WERI-Rb-1 (cell line): ENCODE data around the gene AIFM3.
"Not testable (repeated sequence)": the region's sequence is repeated elsewhere in the genome, so short reads cannot be mapped to it uniquely, and the experiment has no call there.

Experiments used
- DNase-seq: peaks from one replicate; pipeline ENCODE4 v3.0.0-alpha.2; 2020
- H3K27ac ChIP-seq: fragments of 250-450 bp; sonication (Bioruptor Pico); 2 replicates; pipeline ENCODE4 v1.5.1; 2020; ENCODE audit warnings: mild to moderate bottlenecking, moderate library complexity
- H3K27me3 ChIP-seq: fragments of 250-450 bp; sonication (Bioruptor Pico); 2 replicates; pipeline ENCODE4 v1.5.1; 2021; ENCODE audit warnings: mild to moderate bottlenecking, low read depth, moderate library complexity; ENCODE audit not compliant: insufficient read depth, severe bottlenecking
- H3K36me3 ChIP-seq: fragments of 250-450 bp; sonication (Bioruptor Pico); 2 replicates; pipeline ENCODE4 v1.5.1; 2020; ENCODE audit warnings: mild to moderate bottlenecking, moderate library complexity
- H3K4me3 ChIP-seq: 2 replicates; pipeline ENCODE4 v1.5.1; 2011; ENCODE audit warnings: low read depth, mild to moderate bottlenecking, control low read depth, low read length
- H3K9me3 ChIP-seq: fragments of 250-450 bp; sonication (Bioruptor Pico); 2 replicates; pipeline ENCODE4 v1.5.1; 2021; ENCODE audit warnings: mild to moderate bottlenecking, moderate library complexity; ENCODE audit not compliant: severe bottlenecking
- TF ChIP-seq, protein P1 (sequence below): IDR thresholded peaks from 2 replicates; pipeline ENCODE4 v1.5.1; 2011; ENCODE audit warnings: low read depth, mild to moderate bottlenecking, control low read depth, inconsistent platforms, low read length

AIFM3 gene

DNA sequence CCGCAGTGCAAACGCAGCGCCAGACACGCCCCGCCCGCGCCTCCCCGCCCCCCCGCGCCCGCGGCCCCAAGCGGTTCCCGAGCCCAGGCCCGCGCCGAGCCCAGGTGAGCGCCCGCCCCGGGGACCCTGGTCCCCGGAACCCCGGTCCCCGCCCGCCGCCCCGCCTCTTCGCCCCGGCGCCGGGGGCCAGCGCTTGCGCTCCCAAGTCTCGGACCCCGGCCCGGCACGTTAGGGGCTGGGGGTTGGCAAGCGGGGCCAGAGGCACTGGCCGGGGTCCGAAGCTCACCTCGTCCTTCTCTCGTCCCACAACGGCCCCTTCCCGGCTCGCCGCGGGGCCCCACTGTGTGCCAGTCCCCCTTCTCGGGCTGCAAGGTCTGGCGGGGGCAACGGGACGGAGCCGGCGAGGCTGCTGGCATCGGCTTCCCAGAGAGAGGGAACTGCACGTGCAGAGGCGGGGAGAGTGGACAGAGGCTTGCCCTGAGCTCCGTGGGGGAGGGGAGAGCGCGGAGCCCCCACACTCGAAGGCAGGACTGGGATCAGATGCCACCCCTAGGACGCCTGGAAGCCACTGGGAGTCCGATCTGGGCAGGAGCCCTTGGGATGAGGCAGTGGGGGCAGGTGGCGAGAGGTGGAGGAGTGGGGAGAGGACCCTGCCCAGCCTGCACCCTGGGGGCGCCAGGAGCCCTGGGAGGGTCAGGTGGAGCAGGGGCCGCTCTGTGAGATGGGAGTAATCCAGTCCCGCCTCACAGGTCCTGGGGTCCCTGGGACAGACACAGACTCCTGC is 1.8 kb upstream of the AIFM3 start:
- Histone ChIP-seq H3K4me3 (peak overlapping the region; percentile 37), H3K36me3 (no peaks in the 10 kb centered on the region), H3K27ac (no peak overlapping the region; the same call in 1 of the 2 replicates), H3K27me3 (no peaks in the 10 kb centered on the region), H3K9me3 (no peaks in the 10 kb centered on the region)
- TF ChIP-seq, protein P1, sequence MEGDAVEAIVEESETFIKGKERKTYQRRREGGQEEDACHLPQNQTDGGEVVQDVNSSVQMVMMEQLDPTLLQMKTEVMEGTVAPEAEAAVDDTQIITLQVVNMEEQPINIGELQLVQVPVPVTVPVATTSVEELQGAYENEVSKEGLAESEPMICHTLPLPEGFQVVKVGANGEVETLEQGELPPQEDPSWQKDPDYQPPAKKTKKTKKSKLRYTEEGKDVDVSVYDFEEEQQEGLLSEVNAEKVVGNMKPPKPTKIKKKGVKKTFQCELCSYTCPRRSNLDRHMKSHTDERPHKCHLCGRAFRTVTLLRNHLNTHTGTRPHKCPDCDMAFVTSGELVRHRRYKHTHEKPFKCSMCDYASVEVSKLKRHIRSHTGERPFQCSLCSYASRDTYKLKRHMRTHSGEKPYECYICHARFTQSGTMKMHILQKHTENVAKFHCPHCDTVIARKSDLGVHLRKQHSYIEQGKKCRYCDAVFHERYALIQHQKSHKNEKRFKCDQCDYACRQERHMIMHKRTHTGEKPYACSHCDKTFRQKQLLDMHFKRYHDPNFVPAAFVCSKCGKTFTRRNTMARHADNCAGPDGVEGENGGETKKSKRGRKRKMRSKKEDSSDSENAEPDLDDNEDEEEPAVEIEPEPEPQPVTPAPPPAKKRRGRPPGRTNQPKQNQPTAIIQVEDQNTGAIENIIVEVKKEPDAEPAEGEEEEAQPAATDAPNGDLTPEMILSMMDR, result no peak
- DNase-seq, result no peak

- Histone ChIP-seq H3K4me3 (no peak overlapping the region), H3K36me3 (no peaks in the 10 kb centered on the region), H3K27me3 (no peaks in the 10 kb centered on the region), H3K27ac (no peak overlapping the region; the same call in 1 of the 2 replicates), H3K9me3 (no peaks in the 10 kb centered on the region)
- TF ChIP-seq, protein P1, result no peak
- DNase-seq, result no peak
Observed at GRCh38 chr22:20965888-20966855, 883 bp upstream of the AIFM3 start.

DNA sequence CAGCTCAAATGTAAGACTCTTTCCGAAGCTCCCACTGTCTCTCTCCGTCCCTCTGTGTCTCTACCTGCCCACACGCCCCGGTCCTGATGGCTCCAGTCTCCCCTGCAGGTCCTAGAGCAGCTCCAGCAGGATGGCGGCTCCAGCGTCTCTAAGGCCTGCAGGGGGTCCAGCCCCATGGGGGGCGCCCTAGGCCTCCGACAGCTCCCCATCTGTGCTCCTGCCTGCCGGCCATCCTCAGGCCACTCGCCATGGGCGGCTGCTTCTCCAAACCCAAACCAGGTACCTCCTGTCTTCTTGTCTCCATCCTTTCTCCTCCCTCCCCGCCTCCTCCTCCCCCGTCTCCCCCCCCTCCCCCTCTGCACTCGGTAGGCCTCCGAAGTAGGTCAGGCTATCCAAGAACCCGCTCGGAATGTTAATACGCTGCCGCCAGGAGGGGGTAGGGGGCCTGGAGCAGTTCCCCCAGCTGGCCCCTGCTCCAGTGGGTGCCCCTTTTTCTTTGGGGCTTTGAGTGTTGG is 699 bp downstream of the AIFM3 start:
- no peaks in the 10 kb centered on the region for H3K27me3 ChIP-seq
- TF ChIP-seq, protein P1, result 0 out of 2 replicates have a peak, but pooled peaks have one; percentile 3
- H3K9me3 ChIP-seq, result no peaks in the 10 kb centered on the region
- H3K27ac ChIP-seq, result peak overlapping the region; percentile 82
- no peaks in the 10 kb centered on the region for H3K36me3 ChIP-seq
- DNase-seq, result peak; percentile 63
- H3K4me3 ChIP-seq, result no peak overlapping the region; the same call in 1 of the 2 replicates

GRCh38 chr22:20968281-20968977 is 1.4 kb downstream of the AIFM3 start:
- no peak for DNase-seq
- no peaks in the 10 kb centered on the region for H3K27me3 ChIP-seq
- TF ChIP-seq, protein P1, result no peak

GRCh38 chr22:20970939-20971657 is 4.0 kb downstream of the AIFM3 start:
- H3K36me3 ChIP-seq, result no peaks in the 10 kb centered on the region
- H3K27ac ChIP-seq, result peak overlapping the region; percentile 5; the same call in 1 of the 2 replicates
- H3K4me3 ChIP-seq, result no peak overlapping the region
- DNase-seq, result peak; percentile 51
- TF ChIP-seq, protein P1, result no peak
- no peaks in the 10 kb centered on the region for H3K27me3 ChIP-seq
- H3K9me3 ChIP-seq, result no peaks in the 10 kb centered on the region

More at GRCh38 chr22:20968281-20968977, 1.4 kb downstream of the AIFM3 start:
- Histone ChIP-seq H3K4me3 (no peak overlapping the region), H3K9me3 (no peaks in the 10 kb centered on the region), H3K36me3 (no peaks in the 10 kb centered on the region), H3K27ac (peak overlapping the region; percentile 82)

GRCh38 chr22:20972014-20972694 is 5.1 kb downstream of the AIFM3 start:
- H3K4me3 ChIP-seq, H3K27me3 ChIP-seq, DNase-seq: not testable (repeated sequence)

More at GRCh38 chr22:20972014-20972694, 5.1 kb downstream of the AIFM3 start:
- not testable (repeated sequence) for H3K36me3 ChIP-seq, H3K27ac ChIP-seq, H3K9me3 ChIP-seq
